Fibroblast of upper back skin (primary cell): ENCODE data around the gene TMEM254.
A peak's percentile ranks its signal among the peaks of the same experiment; 100 is the strongest.
"Not testable (repeated sequence)": the region's sequence is repeated elsewhere in the genome, so short reads cannot be mapped to it uniquely, and the experiment has no call there.

Source experiments
- DNase-seq: peaks from one replicate; pipeline ENCODE4 v3.0.0-alpha.2; 2013

The TMEM254 gene

GRCh38 chr10:80078448-80079311, at the start of gene TMEM254:
Gene TMEM254 (plus strand): TSS chr10:80078665. CDS start chr10:80078700, 35 bp downstream.
- peak; percentile 86 for DNase-seq

- not testable (repeated sequence) for DNase-seq
Observed at GRCh38 chr10:80029205-80029604, 49.3 kb upstream of the TMEM254 start.

- DNase-seq = not testable (repeated sequence)
Observed at GRCh38 chr10:80029865-80030264, 48.6 kb upstream of the TMEM254 start.

GRCh38 chr10:80032503-80032902, 46.0 kb upstream of the TMEM254 start:
- no peak for DNase-seq

- DNase-seq = not testable (repeated sequence)
Observed at GRCh38 chr10:80034766-80035165, 43.7 kb upstream of the TMEM254 start.

- not testable (repeated sequence) for DNase-seq
Observed at GRCh38 chr10:80035430-80035829, 43.0 kb upstream of the TMEM254 start.

- DNase-seq = not testable (repeated sequence)
Observed at GRCh38 chr10:80036921-80037500, 41.5 kb upstream of the TMEM254 start.

- DNase-seq = not testable (repeated sequence)
Observed at GRCh38 chr10:80038226-80038625, 40.2 kb upstream of the TMEM254 start.

- no peak for DNase-seq
Observed at GRCh38 chr10:80041162-80041561, 37.3 kb upstream of the TMEM254 start.

- DNase-seq = peak; percentile 1
Observed at GRCh38 chr10:80044935-80045334, 33.5 kb upstream of the TMEM254 start.

GRCh38 chr10:80046629-80047441, 31.6 kb upstream of the TMEM254 start:
- peak; percentile 66 for DNase-seq

- DNase-seq = no peak
Observed at GRCh38 chr10:80050752-80051151, 27.7 kb upstream of the TMEM254 start.

GRCh38 chr10:80051993-80052392, 26.5 kb upstream of the TMEM254 start:
- no peak for DNase-seq

- DNase-seq = no peak
Observed at GRCh38 chr10:80055760-80056159, 22.7 kb upstream of the TMEM254 start.

GRCh38 chr10:80057171-80057570, 21.3 kb upstream of the TMEM254 start:
- DNase-seq = no peak

GRCh38 chr10:80064120-80064886, 14.2 kb upstream of the TMEM254 start:
- DNase-seq = no peak

- DNase-seq = no peak
Observed at GRCh38 chr10:80066809-80067208, 11.7 kb upstream of the TMEM254 start.

GRCh38 chr10:80067821-80068220, 10.6 kb upstream of the TMEM254 start:
- not testable (repeated sequence) for DNase-seq

- no peak for DNase-seq
Observed at GRCh38 chr10:80068270-80068669, 10.2 kb upstream of the TMEM254 start.

- DNase-seq = no peak
Observed at GRCh38 chr10:80070057-80070456, 8.4 kb upstream of the TMEM254 start.

- no peak for DNase-seq
Observed at GRCh38 chr10:80072584-80072983, 5.9 kb upstream of the TMEM254 start.

GRCh38 chr10:80075781-80076180, 2.7 kb upstream of the TMEM254 start:
- peak; percentile 20 for DNase-seq
